ENCODE results near the gene ICAM5.

DNA sequence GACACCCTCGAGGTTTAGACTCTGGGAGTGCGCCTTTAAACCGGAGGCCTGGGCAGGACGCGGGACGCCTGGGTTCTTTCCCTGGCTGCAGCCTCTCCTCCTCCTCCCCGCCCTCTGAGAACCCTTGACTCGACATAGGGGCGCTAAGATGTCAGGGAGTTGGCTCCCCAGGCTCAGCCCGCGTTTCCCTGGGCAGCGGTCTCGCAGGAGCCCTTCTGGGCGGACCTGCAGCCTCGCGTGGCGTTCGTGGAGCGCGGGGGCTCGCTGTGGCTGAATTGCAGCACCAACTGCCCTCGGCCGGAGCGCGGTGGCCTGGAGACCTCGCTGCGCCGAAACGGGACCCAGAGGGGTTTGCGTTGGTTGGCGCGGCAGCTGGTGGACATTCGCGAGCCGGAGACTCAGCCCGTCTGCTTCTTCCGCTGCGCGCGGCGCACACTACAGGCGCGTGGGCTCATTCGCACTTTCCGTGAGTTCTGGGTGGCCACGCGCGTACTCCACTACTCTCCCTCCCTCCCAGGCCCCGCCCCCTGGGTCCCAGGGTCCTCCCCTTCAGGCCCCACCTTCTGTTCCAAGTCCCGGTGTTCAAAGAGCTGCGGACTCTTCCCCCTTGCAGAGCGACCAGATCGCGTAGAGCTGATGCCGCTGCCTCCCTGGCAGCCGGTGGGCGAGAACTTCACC lies 1.3 kb downstream of the ICAM5 start:
- TF ChIP-seq POLR2A (IDR thresholded peaks at IDR 0.05; ENCODE audit: low read depth, low read length) (no peak), TAF1 (IDR thresholded peaks at IDR 0.05; ENCODE audit: low read depth, low read length) (no peak)
